IMR-90 (cell line): Measurements from ENCODE around the gene PPM1J. TPM values are rescaled to one million over a fixed set of nuclear protein-coding genes. Genes with fewer than 3 reads are reported as not detected.

ENCODE experiments used
- ATAC-seq: fragments of 200-7000 bp; cut with Tn5 transposase; 2 replicates; pipeline ENCODE4 v1.9.1; 2020; ENCODE audit warnings: low read depth, mild to moderate bottlenecking, moderate library complexity
- BruUV-seq: library from RNA; stranded (reverse); fragments of 400-500 nt; replicated peaks from 2 replicates; lab custom pipeline; 2021; lab: Mats Ljungman, UMichigan
- CTCF ChIA-PET: fragments of 300-600 bp; formaldehyde crosslinking; extraction: SDS; loops from one replicate; lab custom pipeline; 2021; ENCODE audit warnings: antibody characterized with exemption; lab: Yijun Ruan, JAX
- POLR2A ChIA-PET: fragments of 300-600 bp; sonication (Branson Sonifier 250); formaldehyde crosslinking; loops from one replicate; lab custom pipeline; 2022; ENCODE audit warnings: antibody characterized with exemption; ENCODE audit not compliant: unreplicated experiment; lab: Charles Lee
- DNase-seq: peaks from one replicate; pipeline ENCODE4 v3.0.0; 2013
- H2AFZ ChIP-seq: replicated peaks from 2 replicates; pipeline ENCODE3; 2013; ENCODE audit warnings: low read length, mild to moderate bottlenecking; ENCODE audit not compliant: poor library complexity
- H2AK5ac ChIP-seq: 2 replicates; pipeline ENCODE4 v1.6.1; 2013; ENCODE audit warnings: low read depth, low read length, inconsistent platforms
- H2AK9ac ChIP-seq: replicated peaks from 2 replicates; pipeline ENCODE3; 2013; ENCODE audit warnings: mild to moderate bottlenecking, low read depth, low read length, moderate library complexity; ENCODE audit not compliant: poor library complexity
- H2BK120ac ChIP-seq: 2 replicates; pipeline ENCODE4 v1.6.1; 2013; ENCODE audit warnings: low read depth, low read length, inconsistent platforms
- H2BK15ac ChIP-seq: 3 replicates; pipeline ENCODE4 v1.6.1; 2013; ENCODE audit warnings: low read depth, low read length, inconsistent platforms
- H2BK20ac ChIP-seq: 2 replicates; pipeline ENCODE4 v1.6.1; 2013; ENCODE audit warnings: low read depth, mild to moderate bottlenecking, inconsistent platforms, low read length, moderate library complexity
- H2BK5ac ChIP-seq: 2 replicates; pipeline ENCODE4 v1.6.1; 2013; ENCODE audit warnings: mild to moderate bottlenecking, low read depth, low read length, inconsistent platforms; ENCODE audit not compliant: poor library complexity, severe bottlenecking
- H3K14ac ChIP-seq: replicated peaks from 2 replicates; pipeline ENCODE4 v1.6.1; 2013; ENCODE audit warnings: low read depth, low read length, inconsistent platforms
- H3K18ac ChIP-seq: 2 replicates; pipeline ENCODE4 v1.6.1; 2013; ENCODE audit warnings: low read depth, low read length, control low read depth
- H3K23ac ChIP-seq: 2 replicates; pipeline ENCODE4 v1.6.1; 2013; ENCODE audit warnings: low read depth, low read length, inconsistent platforms
- H3K27ac ChIP-seq: 2 replicates; pipeline ENCODE4 v1.5.1; 2013; ENCODE audit warnings: mild to moderate bottlenecking, control low read depth, low read length; ENCODE audit not compliant: insufficient read depth
- H3K27me3 ChIP-seq: 2 replicates; pipeline ENCODE4 v1.6.1; 2013; ENCODE audit warnings: low read length; ENCODE audit not compliant: control insufficient read depth, insufficient read depth
- H3K36me3 ChIP-seq: 2 replicates; pipeline ENCODE4 v1.6.1; 2013; ENCODE audit warnings: low read length, mixed read lengths; ENCODE audit not compliant: control insufficient read depth, insufficient read depth
- H3K4ac ChIP-seq: 2 replicates; pipeline ENCODE4 v1.6.1; 2013; ENCODE audit warnings: low read depth, low read length, inconsistent platforms
- H3K4me1 ChIP-seq: 2 replicates; pipeline ENCODE4 v1.6.1; 2013; ENCODE audit warnings: low read length, mixed read lengths; ENCODE audit not compliant: control insufficient read depth, insufficient read depth
- H3K4me2 ChIP-seq: 2 replicates; pipeline ENCODE4 v1.6.1; 2013; ENCODE audit warnings: low read depth, mild to moderate bottlenecking, control low read depth, low read length, moderate library complexity
- H3K4me3 ChIP-seq: 2 replicates; pipeline ENCODE4 v1.5.1; 2013; ENCODE audit warnings: low read depth, mild to moderate bottlenecking, control low read depth, low read length, moderate library complexity; ENCODE audit not compliant: insufficient read depth
- H3K56ac ChIP-seq: 2 replicates; pipeline ENCODE4 v1.6.1; 2013; ENCODE audit warnings: low read length, inconsistent platforms; ENCODE audit not compliant: insufficient read depth; ENCODE audit errors: extremely low read depth
- H3K79me1 ChIP-seq, 2 experiments: 2 replicates each; pipeline ENCODE4 v1.6.1; 2013; ENCODE audit warnings: low read length in 2 of 2, inconsistent platforms in 1 of 2, low read depth in 1 of 2
- H3K9ac ChIP-seq: 2 replicates; pipeline ENCODE4 v1.6.1; 2013; ENCODE audit warnings: low read depth, low read length, control low read depth
- H3K9me1 ChIP-seq: 2 replicates; pipeline ENCODE4 v1.6.1; 2013; ENCODE audit warnings: low read length, inconsistent platforms; ENCODE audit not compliant: insufficient read depth
- H3K9me3 ChIP-seq: 2 replicates; pipeline ENCODE4 v1.6.1; 2013; ENCODE audit warnings: low read length; ENCODE audit not compliant: control insufficient read depth, insufficient read depth
- H4K20me1 ChIP-seq: 2 replicates; pipeline ENCODE4 v1.6.1; 2013; ENCODE audit warnings: low read length, inconsistent platforms; ENCODE audit not compliant: insufficient read depth
- H4K5ac ChIP-seq: 2 replicates; pipeline ENCODE4 v1.6.1; 2013; ENCODE audit warnings: mild to moderate bottlenecking, low read depth, low read length, control low read depth
- H4K8ac ChIP-seq, 2 experiments: 2 replicates each; pipeline ENCODE4 v1.6.1; 2013; ENCODE audit warnings: low read depth in 2 of 2, low read length in 2 of 2, control low read depth in 1 of 2, inconsistent platforms in 1 of 2
- H4K91ac ChIP-seq: 2 replicates; pipeline ENCODE4 v1.6.1; 2013; ENCODE audit warnings: low read depth, low read length, inconsistent platforms; ENCODE audit not compliant: insufficient read depth
- RCOR1 ChIP-seq: IDR thresholded peaks from 2 replicates; pipeline ENCODE4 v1.6.1; 2012; ENCODE audit warnings: mild to moderate bottlenecking, low read length, improper control_type of control experiment; ENCODE audit not compliant: insufficient replicate concordance
- SMC3 ChIP-seq: fragments of 150-350 bp; IDR thresholded peaks from 2 replicates; pipeline ENCODE4 v1.6.1; 2016; ENCODE audit warnings: low read depth, mild to moderate bottlenecking, antibody characterized with exemption, low read length, moderate library complexity
- WGBS, 2 experiments: methylation state at CpG; one replicate each; pipeline versions ENCODE4 v1.1.5 to v1.1.7; 2013; ENCODE audit warnings: missing lambda C conversion rate in 2 of 2; ENCODE audit not compliant: insufficient read length in 1 of 2; ENCODE audit errors: extremely low coverage in 2 of 2; 5-methylcytosine and 5-hydroxymethylcytosine counted together
- dilution Hi-C: fragments of 300-500 bp; cut with HindIII; formaldehyde crosslinking; loops from one replicate; pipeline ENCODE4 v1.14.3; 2018; ENCODE audit warnings: low sequenced_read_pairs; ENCODE audit not compliant: unreplicated experiment
- in situ Hi-C: fragments of 300-500 bp; cut with MboI; formaldehyde crosslinking; loops from 3 replicates; pipeline ENCODE4 v1.14.3; 2019; ENCODE audit warnings: low sequenced_read_pairs, inconsistent platforms, mixed read lengths
- intact Hi-C: fragments of 100-400 bp; cut with micrococcal nuclease; formaldehyde crosslinking; loops from 2 replicates; pipeline ENCODE4 v1.10.0; 2022
- polyA plus RNA-seq, 3 experiments: library from polyadenylated mRNA; depleted of rRNA; stranded (reverse); fragments of >200 nt; gene quantifications; 2 replicates each; pipeline ENCODE4 v1.2.3, GENCODE V29; 2012; ENCODE audit warnings: low replicate concordance in 1 of 3
- total RNA-seq: library from RNA; depleted of rRNA; stranded (reverse); fragments of >200 nt; gene quantifications from 2 replicates; pipeline ENCODE4 v1.2.3, GENCODE V29; 2012

The PPM1J gene
- total and polyA plus RNA-seq, 2 of the 4 experiments (the other 2 are of a cell fraction) = 1.8 to 2.4 TPM

DNA sequence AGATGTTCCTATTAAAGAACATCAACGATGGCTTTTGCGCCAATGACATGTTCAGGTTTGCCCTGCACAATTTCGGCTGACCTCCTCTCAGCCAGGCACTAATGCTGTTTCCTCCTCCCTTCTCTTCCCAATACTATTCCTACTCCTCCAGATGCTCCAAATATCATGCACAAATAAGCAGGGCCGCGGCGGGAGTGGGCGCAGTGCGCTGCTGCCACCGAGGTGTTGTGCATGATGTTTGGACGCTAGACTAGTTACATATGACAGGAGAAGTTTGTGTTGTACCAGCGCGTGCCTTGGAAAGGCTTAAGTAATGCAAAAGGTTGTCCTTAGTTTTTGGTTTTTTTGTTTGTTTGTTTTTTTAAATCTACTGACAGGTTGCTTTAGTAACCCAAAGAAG, 33.3 kb upstream of the PPM1J start:
- Histone ChIP-seq H2AFZ (no peak overlapping the region), H3K56ac (no peak overlapping the region), H4K91ac (no peak overlapping the region), H3K27ac (no peak overlapping the region), H3K9me1 (no peaks in the 10 kb centered on the region), H2BK20ac (no peak overlapping the region), H4K8ac (no peak overlapping the region), H3K79me1 (no peaks in the 10 kb centered on the region), H3K4me2 (no peak overlapping the region), H3K9me3 (no peaks in the 10 kb centered on the region), H3K4me3 (no peak overlapping the region), H3K36me3 (no peaks in the 10 kb centered on the region), H4K5ac (no peak overlapping the region), H3K4ac (no peak overlapping the region), H3K14ac (no peak overlapping the region), H2AK5ac (no peak overlapping the region), H3K27me3 (peaks cover 11% of the 10 kb centered on the region), H3K4me1 (no peaks in the 10 kb centered on the region), H2BK15ac (no peak overlapping the region), H2BK120ac (no peak overlapping the region), H3K23ac (no peak overlapping the region), H4K20me1 (no peaks in the 10 kb centered on the region), H2BK5ac (no peak overlapping the region), H3K9ac (no peak overlapping the region), H3K18ac (no peak overlapping the region), H2AK9ac (no peak overlapping the region)
- DNase-seq = no peak
- TF ChIP-seq RCOR1 = no peak
- no peak for TF ChIP-seq SMC3
- ChIA-PET POLR2A (no interaction called here), CTCF (no interaction called here)
- in situ Hi-C loops (no loop called here), dilution Hi-C loops (no loop called here), intact Hi-C loops (no loop called here)
- BruUV-seq = no TSS peak
- 92% methylated on average over 9 of the region's 12 CpGs; no CpG with 5 or more reads in 1 of the 2 experiments for WGBS, 2 experiments
- no peak for ATAC-seq
